Activated CD8-positive, alpha-beta T cell treated with anti-CD3 and anti-CD28 coated beads for 36 hours (primary cell): ENCODE results near the gene IFITM2. TPM values are rescaled to one million over a fixed set of nuclear protein-coding genes. Genes with fewer than 3 reads are reported as not detected.

ENCODE experiments used
- ATAC-seq: fragments of 200-7000 bp; cut with Tn5 transposase; one replicate; pipeline ENCODE4 v1.10.0; 2021; ENCODE audit warnings: mild to moderate bottlenecking, moderate library complexity
- CTCF ChIA-PET: fragments of 350-600 bp; sonication (Branson Sonifier 250); formaldehyde crosslinking; loops from one replicate; lab custom pipeline; 2021; ENCODE audit warnings: antibody characterized with exemption; lab: Charles Lee
- POLR2A ChIA-PET: fragments of 350-600 bp; sonication (Branson Sonifier 250); formaldehyde crosslinking; loops from one replicate; lab custom pipeline; 2021; ENCODE audit warnings: antibody characterized with exemption; lab: Charles Lee
- DNase-seq: peaks from one replicate; pipeline ENCODE4 v3.0.0-alpha.2; 2020
- H3K27ac Mint-ChIP-seq: one replicate; pipeline ENCODE4 v1.8.0; 2021; ENCODE audit warnings: mild to moderate bottlenecking, mixed read lengths
- H3K27me3 Mint-ChIP-seq: one replicate; pipeline ENCODE4 v1.8.0; 2021; ENCODE audit warnings: mixed read lengths
- H3K36me3 Mint-ChIP-seq: one replicate; pipeline ENCODE4 v1.8.0; 2021; ENCODE audit warnings: low read depth, mixed read lengths
- H3K4me1 Mint-ChIP-seq: one replicate; pipeline ENCODE4 v1.8.0; 2021; ENCODE audit warnings: low read depth, mixed read lengths
- H3K4me3 Mint-ChIP-seq: one replicate; pipeline ENCODE4 v1.8.0; 2021; ENCODE audit warnings: mild to moderate bottlenecking, moderate library complexity, mixed read lengths
- H3K9me3 Mint-ChIP-seq: one replicate; pipeline ENCODE4 v1.8.0; 2021; ENCODE audit warnings: mixed read lengths
- intact Hi-C: fragments of 100-400 bp; cut with micrococcal nuclease; formaldehyde crosslinking; loops from one replicate; pipeline ENCODE4 v1.10.0; 2022
- total RNA-seq, 2 experiments: library from RNA; stranded (reverse); gene quantifications; one replicate each; pipeline ENCODE4 v1.2.3, GENCODE V29; 2021
- TF ChIP-seq, protein P1 (sequence below): fragments of 200-600 bp; IDR thresholded peaks from one replicate; pipeline ENCODE4 v1.8.0; 2022; ENCODE audit warnings: antibody characterized with exemption, mild to moderate bottlenecking

The IFITM2 gene
- total RNA-seq, 2 experiments from 2014 or later, result 540 to 549 TPM

- ATAC-seq, result no peak
- H3K4me3 Mint-ChIP-seq, result peak overlapping the region; percentile 85
- peaks cover 47% of the 10 kb centered on the region for H3K36me3 Mint-ChIP-seq
- H3K27ac Mint-ChIP-seq, result peak overlapping the region; percentile 89
- TF ChIP-seq, protein P1, sequence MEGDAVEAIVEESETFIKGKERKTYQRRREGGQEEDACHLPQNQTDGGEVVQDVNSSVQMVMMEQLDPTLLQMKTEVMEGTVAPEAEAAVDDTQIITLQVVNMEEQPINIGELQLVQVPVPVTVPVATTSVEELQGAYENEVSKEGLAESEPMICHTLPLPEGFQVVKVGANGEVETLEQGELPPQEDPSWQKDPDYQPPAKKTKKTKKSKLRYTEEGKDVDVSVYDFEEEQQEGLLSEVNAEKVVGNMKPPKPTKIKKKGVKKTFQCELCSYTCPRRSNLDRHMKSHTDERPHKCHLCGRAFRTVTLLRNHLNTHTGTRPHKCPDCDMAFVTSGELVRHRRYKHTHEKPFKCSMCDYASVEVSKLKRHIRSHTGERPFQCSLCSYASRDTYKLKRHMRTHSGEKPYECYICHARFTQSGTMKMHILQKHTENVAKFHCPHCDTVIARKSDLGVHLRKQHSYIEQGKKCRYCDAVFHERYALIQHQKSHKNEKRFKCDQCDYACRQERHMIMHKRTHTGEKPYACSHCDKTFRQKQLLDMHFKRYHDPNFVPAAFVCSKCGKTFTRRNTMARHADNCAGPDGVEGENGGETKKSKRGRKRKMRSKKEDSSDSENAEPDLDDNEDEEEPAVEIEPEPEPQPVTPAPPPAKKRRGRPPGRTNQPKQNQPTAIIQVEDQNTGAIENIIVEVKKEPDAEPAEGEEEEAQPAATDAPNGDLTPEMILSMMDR, result no peak
- H3K9me3 Mint-ChIP-seq, result no peaks in the 10 kb centered on the region
- H3K4me1 Mint-ChIP-seq, result peaks cover 37% of the 10 kb centered on the region
- peak; percentile 13 for DNase-seq
- ChIA-PET POLR2A (interaction anchor here (0.7 to 6.2 kb wide), 15 partner anchors 8 to 216 kb away, joined by 3 to 67 read pairs (median 4); partner anchors contain the start of genes BET1L, IFITM5, NLRP6 and RIC8A), CTCF (interaction anchor here (1.2 to 2.2 kb wide), 6 partner anchors 10 to 73 kb away, joined by 3 to 16 read pairs (median 6); no protein-coding TSS in a partner anchor)
- intact Hi-C loops, result no loop called here
- H3K27me3 Mint-ChIP-seq, result no peaks in the 10 kb centered on the region
Observed at GRCh38 chr11:290621-291231, 16.9 kb upstream of the IFITM2 start.

GRCh38 chr11:291281-292210 is 16.1 kb upstream of the IFITM2 start:
- Mint-ChIP-seq H3K9me3 (no peaks in the 10 kb centered on the region), H3K36me3 (peaks cover 47% of the 10 kb centered on the region), H3K4me3 (peak overlapping the region; percentile 85), H3K27ac (peak overlapping the region; percentile 89), H3K4me1 (peaks cover 30% of the 10 kb centered on the region), H3K27me3 (no peaks in the 10 kb centered on the region)
- ChIA-PET POLR2A (interaction anchor here (0.9 to 6.2 kb wide), 7 partner anchors 9 to 82 kb away, joined by 3 to 67 read pairs (median 4); partner anchors contain the start of gene NLRP6), CTCF (interaction anchor here (1.4 to 2.2 kb wide), 4 partner anchors 11 to 73 kb away, joined by 5 to 16 read pairs (median 8); no protein-coding TSS in a partner anchor)
- peak; percentile 2 for DNase-seq
- ATAC-seq, result no peak
- TF ChIP-seq, protein P1, result no peak
- intact Hi-C loops, result no loop called here

DNA sequence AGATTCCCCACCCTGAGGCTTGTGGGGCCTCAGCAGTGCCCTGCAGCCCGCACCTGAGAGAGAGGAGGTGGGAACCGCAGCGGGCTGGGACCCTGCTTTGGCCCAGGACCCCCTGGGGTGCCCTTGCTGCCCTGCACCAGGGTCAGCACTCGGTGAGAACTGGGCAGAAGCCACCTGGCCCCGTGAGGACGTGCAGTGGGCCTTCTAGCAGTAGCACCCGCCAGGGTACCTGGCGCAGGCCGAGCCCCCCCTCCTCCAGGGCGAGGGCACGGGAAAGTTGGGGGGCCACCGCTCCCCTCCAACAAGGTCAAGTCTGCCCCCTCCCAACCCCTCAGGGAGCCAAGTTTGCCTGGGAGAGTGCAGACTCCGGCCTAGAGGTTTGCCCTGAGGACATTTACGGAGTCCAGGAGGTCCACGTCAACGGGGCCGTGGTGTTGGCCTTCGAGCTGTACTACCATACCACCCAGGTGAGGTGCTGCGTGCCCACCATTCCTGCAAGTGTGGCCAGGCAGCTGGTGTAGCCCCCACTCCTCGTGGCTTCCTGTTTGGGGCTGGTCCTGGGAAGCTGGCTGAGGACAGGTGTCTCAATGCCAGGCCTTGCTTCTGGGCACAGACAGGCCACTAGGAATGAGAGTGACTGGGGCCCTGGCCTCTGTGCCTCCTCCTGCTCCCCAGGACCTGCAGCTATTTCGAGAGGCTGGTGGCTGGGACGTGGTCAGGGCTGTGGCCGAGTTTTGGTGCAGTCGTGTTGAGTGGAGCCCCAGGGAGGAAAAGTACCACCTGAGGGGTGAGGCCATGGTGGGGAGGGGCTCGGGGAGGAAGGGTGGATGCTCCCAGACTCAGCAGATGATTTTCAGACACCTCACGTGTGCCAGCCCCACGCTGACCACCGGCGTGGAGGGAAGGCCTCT is 15.2 kb upstream of the IFITM2 start:
- intact Hi-C loops, result no loop called here
- Mint-ChIP-seq H3K9me3 (no peaks in the 10 kb centered on the region), H3K4me3 (peak overlapping the region; percentile 31), H3K27me3 (no peaks in the 10 kb centered on the region), H3K36me3 (peaks cover 47% of the 10 kb centered on the region), H3K27ac (no peak overlapping the region), H3K4me1 (peaks cover 31% of the 10 kb centered on the region)
- CTCF ChIA-PET, result interaction anchor here (1.0 kb wide), 1 partner anchor 42 kb away, joined by 4 read pairs; no protein-coding TSS in a partner anchor
- POLR2A ChIA-PET, result interaction anchor here (0.8 to 6.2 kb wide), 6 partner anchors 8 to 55 kb away, joined by 3 to 67 read pairs (median 16); partner anchors contain the start of genes NLRP6 and PSMD13
- DNase-seq, result peak; percentile 4
- TF ChIP-seq, protein P1, result no peak
- ATAC-seq, result no peak

GRCh38 chr11:293271-293851 is 14.3 kb upstream of the IFITM2 start:
- H3K9me3 Mint-ChIP-seq, result no peaks in the 10 kb centered on the region
- peaks cover 37% of the 10 kb centered on the region for H3K4me1 Mint-ChIP-seq
- H3K36me3 Mint-ChIP-seq, result peaks cover 39% of the 10 kb centered on the region
- H3K27me3 Mint-ChIP-seq, result no peaks in the 10 kb centered on the region
- ChIA-PET POLR2A (interaction anchor here (0.8 to 5.3 kb wide), 5 partner anchors 8 to 56 kb away, joined by 3 to 33 read pairs (median 4); partner anchors contain the start of genes NLRP6 and PSMD13), CTCF (interaction anchor here (0.9 to 1.0 kb wide), 2 partner anchors 10 to 43 kb away, joined by 3 to 4 read pairs; no protein-coding TSS in a partner anchor)
- H3K4me3 Mint-ChIP-seq, result no peak overlapping the region
- intact Hi-C loops, result no loop called here
- ATAC-seq (no peak), DNase-seq (peak; percentile 4)
- no peak overlapping the region for H3K27ac Mint-ChIP-seq
- TF ChIP-seq, protein P1, result no peak
